ENCODE data around the gene TUBA3D. TPM values are rescaled to one million over a fixed set of nuclear protein-coding genes. Genes with fewer than 3 reads are reported as not detected.
"Not testable (repeated sequence)": the region's sequence is repeated elsewhere in the genome, so short reads cannot be mapped to it uniquely, and the experiment has no call there.

TUBA3D gene
- total RNA-seq, 1 experiment from 2014 or later, result not detected

- DNase-seq (ENCODE audit: low read depth); in situ Hi-C loops (cut with HindIII; ENCODE audit: low pct_unique_long_range_greater_than_20kb, low sequenced_read_pairs): not testable (repeated sequence)
Observed at GRCh38 chr2:131480351-131480750, 4.4 kb downstream of the TUBA3D start.

DNA sequence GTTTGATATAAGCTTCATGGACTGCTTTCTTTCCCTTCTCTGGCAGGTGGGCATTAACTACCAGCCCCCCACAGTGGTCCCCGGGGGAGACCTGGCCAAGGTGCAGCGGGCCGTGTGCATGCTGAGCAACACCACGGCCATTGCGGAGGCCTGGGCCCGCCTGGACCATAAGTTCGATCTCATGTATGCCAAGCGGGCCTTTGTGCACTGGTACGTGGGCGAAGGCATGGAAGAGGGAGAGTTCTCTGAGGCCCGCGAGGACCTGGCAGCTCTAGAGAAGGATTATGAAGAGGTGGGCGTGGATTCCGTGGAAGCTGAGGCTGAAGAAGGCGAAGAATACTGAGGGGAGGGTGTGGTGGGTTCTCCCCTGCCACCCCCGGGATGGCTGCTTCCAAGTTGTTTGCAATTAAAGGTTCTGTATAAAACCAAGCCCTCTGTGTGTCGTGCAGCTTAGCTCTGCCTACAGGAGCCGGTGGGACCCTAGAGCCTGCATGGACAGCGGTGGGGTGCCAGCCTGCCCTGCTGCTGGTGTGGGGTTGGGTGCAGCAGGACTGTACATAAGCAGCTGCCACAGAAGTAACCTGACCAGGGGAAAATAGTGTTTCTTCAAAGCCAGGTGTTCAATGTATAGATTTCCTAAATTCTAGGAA is 6.7 kb downstream of the TUBA3D start:
- DNase-seq (ENCODE audit: low read depth); in situ Hi-C loops (cut with HindIII; ENCODE audit: low pct_unique_long_range_greater_than_20kb, low sequenced_read_pairs): not testable (repeated sequence)

DNA sequence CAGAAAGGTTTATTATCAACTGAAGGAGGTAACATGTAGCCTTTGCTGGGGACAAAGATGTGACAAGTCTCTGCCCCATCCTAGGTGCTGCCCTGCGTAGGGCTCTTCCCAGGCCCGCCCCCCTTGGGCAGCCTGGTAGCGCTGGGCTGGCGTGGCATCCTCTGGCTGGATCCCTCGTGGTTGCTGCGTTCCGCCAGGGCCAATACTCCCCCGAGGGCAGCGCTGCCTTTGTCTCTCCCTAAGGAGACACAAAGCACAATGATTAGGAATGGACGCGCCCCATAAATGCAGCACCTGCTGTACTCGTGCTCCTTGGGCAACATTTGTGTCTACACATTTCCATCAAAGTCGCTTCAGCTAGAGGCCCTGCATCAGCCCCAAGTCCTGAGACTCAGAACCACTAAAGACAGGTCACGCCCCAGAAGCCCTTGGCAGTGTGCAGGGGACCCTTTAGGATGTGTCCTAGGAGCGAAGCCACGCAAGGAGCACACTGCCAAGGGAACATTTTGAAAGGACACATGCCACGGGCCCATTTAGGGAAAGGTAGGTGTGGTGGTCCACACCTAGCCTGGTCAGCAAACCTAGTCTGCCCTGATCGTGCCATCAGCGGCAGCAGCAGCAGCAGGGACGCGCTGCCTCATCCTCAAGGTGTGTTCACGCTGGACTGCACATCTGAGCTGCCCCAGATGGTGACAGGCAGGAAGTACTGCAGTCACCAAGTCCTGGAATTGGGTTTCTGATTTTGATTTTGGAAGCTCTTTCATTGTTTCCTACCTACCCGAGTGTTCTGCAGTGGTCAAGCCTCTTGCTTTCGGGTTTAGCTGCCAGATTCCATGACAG is 8.3 kb downstream of the TUBA3D start:
- in situ Hi-C loops (cut with HindIII; ENCODE audit: low pct_unique_long_range_greater_than_20kb, low sequenced_read_pairs); DNase-seq (ENCODE audit: low read depth): not testable (repeated sequence)

GRCh38 chr2:131484906-131485460 is 9.1 kb downstream of the TUBA3D start:
- DNase-seq (ENCODE audit: low read depth); in situ Hi-C loops (cut with HindIII; ENCODE audit: low pct_unique_long_range_greater_than_20kb, low sequenced_read_pairs): not testable (repeated sequence)

DNA sequence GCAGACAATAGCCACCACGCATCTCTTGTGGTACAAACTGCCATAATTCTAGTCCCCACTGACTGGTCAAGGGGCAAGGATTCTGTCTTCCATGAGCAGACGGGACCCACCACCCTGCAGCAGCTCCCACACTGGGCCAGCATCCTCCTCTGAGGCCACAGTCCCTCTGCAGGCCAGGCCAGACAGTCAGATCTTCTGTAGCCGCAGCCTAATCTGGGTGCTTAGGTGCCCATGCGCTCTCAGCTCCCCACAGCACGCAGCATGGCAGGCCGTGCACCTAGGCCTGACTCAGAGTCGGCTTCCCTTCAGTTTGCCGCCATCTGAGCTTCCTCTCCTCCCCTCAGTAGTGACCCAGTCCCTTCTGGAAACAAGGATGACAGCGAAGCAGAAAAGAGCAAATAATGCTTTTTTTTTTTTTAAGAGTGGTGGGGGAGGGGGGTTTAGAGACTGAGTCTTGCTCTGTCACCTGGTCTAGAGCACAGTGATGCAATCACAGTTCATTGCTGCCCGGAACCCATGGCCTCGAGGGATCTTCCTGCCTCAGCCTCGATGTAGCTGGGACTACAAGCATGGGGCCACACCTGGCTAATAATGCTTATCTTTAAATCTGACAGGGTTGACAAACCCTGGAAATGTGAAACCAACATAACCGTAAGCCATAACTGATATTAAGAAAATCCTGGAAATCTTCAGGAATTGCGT is 10.4 kb downstream of the TUBA3D start:
- in situ Hi-C loops (cut with HindIII; ENCODE audit: low pct_unique_long_range_greater_than_20kb, low sequenced_read_pairs); DNase-seq (ENCODE audit: low read depth): not testable (repeated sequence)

- in situ Hi-C loops (cut with HindIII; ENCODE audit: low pct_unique_long_range_greater_than_20kb, low sequenced_read_pairs), result no loop called here
- no peak for DNase-seq (ENCODE audit: low read depth)
Observed at GRCh38 chr2:131488306-131489205, 12.6 kb downstream of the TUBA3D start.

DNA sequence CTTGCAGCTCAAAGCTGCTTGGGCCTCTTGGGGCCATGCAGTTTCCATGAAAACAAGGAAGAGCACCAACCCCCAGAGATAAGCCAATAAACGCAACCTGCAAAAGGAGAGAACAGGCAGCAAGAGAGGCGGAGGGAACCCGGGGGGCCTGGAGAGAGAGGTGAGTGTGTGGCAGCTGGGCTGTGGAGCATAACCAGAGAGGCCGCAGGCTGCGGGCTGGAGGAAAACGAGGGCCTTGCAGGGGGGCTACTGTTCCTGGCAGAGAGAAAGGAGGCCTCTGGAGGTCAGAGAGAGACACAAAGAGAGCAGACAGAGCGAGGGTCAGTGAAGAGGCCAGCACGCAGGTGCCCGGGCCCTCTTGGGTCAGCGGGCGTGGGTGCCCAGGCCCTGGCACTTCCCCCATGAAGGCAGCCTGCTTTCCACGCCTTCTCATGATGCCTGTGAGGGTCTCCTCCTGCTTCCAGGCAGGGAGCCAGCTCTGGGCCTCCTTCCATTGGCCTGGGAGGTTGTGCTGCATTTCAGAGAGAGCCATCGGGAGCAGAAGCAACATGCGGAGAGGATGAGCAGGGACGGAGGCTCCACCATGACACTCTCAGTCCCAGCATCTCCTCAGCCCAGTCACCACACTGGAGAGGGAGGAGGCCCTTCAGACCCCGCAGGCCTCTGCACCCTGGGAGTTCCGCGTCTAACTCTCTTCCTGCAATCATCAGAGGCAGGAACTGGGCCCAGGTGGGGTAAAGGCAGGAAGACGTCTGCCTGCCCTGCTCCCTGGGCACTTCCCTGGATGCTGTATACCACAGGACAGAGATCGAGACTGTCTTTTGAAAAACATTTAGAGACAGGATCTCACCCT is 14.9 kb downstream of the TUBA3D start:
- in situ Hi-C loops (cut with HindIII; ENCODE audit: low pct_unique_long_range_greater_than_20kb, low sequenced_read_pairs); DNase-seq (ENCODE audit: low read depth): not testable (repeated sequence)

- DNase-seq (ENCODE audit: low read depth); in situ Hi-C loops (cut with HindIII; ENCODE audit: low pct_unique_long_range_greater_than_20kb, low sequenced_read_pairs): not testable (repeated sequence)
Observed at GRCh38 chr2:131491469-131491836, 15.5 kb downstream of the TUBA3D start.

DNA sequence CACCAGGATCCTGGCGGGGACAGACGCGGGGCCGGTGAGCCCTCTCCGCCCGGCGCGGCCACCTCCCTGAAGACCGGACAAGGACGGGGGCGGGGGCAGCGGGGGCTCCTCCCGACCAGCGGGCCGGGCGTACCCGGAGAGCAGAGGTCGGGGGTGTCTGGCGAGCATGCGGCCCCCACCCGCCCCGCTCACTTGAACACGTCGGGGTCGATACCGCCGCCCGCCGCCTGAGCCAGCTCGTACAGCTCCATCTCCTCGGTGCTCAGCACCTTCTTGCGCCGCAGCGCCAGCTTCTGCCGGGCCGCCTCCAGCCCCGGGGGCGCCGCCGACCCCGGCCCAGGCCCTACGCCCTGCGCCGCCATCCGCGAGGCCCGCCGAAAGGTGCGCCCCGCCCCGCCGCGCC is 16.1 kb downstream of the TUBA3D start, which contains the start of gene MZT2A:
Gene MZT2A, minus strand, starts transcription at position 383 of the 403 bp plus-strand sequence. Its CDS starts 21 bp downstream, at position 362.
- DNase-seq (ENCODE audit: low read depth); in situ Hi-C loops (cut with HindIII; ENCODE audit: low pct_unique_long_range_greater_than_20kb, low sequenced_read_pairs): not testable (repeated sequence)

- DNase-seq (ENCODE audit: low read depth), result peak; percentile 98
- in situ Hi-C loops (cut with HindIII; ENCODE audit: low pct_unique_long_range_greater_than_20kb, low sequenced_read_pairs), result no loop called here
Observed at GRCh38 chr2:131492418-131493198, 16.7 kb downstream of the TUBA3D start.

DNA sequence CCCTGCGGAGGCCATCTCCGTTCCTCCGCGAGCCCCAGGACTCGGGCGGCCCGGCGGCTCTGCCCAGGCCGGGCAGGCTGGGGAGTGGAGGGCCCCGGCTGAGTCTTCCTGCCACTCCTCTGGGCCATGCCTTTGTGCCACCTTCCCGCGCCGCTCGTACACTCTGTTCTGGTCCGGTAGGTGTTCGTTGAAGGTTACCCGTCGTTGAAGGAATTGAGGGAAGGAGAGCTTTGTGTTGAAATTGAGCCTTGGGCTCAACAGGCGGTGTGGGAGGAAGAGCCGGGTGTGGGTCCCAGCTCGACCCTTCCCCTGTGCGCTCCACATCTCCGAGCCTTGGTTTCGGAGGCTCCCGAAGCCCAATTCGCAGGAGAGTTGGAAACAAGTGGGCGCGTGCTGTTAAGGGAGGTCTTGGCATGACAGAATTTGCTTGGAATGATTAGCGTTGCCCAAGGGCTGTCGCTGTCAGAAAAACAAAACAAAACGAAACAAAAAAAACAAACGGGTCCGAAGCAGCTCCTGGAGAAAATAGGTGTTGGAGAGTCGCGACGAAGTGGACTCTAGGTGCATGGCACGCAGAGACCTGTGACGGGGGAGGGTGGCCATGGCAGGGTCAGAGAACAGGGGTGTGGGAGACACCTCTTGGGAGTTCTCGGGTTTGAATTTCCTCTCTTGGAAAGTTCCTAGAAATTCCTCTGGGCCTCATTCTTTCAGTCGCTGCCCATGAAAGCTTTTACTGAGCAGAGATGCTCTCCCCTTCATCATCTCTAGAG is 17.5 kb downstream of the TUBA3D start:
- DNase-seq (ENCODE audit: low read depth), result peak; percentile 13
- in situ Hi-C loops (cut with HindIII; ENCODE audit: low pct_unique_long_range_greater_than_20kb, low sequenced_read_pairs), result no loop called here

DNA sequence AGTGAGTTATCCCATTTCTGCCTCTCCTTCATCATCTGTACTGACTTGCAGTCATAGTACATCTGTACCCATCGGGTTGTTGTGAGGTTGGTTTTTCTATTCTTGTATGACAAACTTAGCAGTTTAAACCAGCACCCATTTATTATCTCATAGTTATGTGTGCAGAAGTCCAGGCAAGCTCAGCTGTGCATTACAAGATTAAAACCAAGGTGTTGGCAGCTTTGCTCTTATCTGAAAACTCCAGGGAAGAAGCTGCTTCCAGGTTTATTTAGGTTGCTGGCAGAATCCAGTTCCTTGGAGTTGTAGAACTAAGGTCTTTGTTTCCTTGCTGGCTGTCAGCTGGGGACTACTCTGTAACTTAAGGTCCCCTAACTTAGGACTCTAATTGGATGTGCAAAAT is 19.6 kb downstream of the TUBA3D start:
- in situ Hi-C loops (cut with HindIII; ENCODE audit: low pct_unique_long_range_greater_than_20kb, low sequenced_read_pairs), result not testable (repeated sequence)

GRCh38 chr2:131498321-131498973 is 22.5 kb downstream of the TUBA3D start:
- in situ Hi-C loops (cut with HindIII; ENCODE audit: low pct_unique_long_range_greater_than_20kb, low sequenced_read_pairs), result not testable (repeated sequence)

More for the DNA sequence above, 19.6 kb downstream of the TUBA3D start:
- not testable (repeated sequence) for DNase-seq (ENCODE audit: low read depth)

GRCh38 chr2:131503587-131503986 is 27.7 kb downstream of the TUBA3D start:
- in situ Hi-C loops (cut with HindIII; ENCODE audit: low pct_unique_long_range_greater_than_20kb, low sequenced_read_pairs); DNase-seq (ENCODE audit: low read depth): not testable (repeated sequence)

More at GRCh38 chr2:131498321-131498973, 22.5 kb downstream of the TUBA3D start:
- not testable (repeated sequence) for DNase-seq (ENCODE audit: low read depth)

Data from Caki2 (cell line).